GM12891 (cell line): ENCODE data around the gene STK32A.

Experiments used
- DNase-seq: peaks from one replicate; pipeline ENCODE4 v3.0.0; 2011; ENCODE audit warnings: low spot score; ENCODE audit not compliant: insufficient read length
- FAIRE-seq: peaks from 2 replicates; lab custom pipeline; 2011; peaks lifted over from hg19 to GRCh38; lab: Jason Lieb, UNC
- PAX5 ChIP-seq: IDR thresholded peaks from 2 replicates; pipeline ENCODE4 v1.6.1; 2011; ENCODE audit warnings: low read length, moderate library complexity, mild to moderate bottlenecking; ENCODE audit not compliant: insufficient read depth, severe bottlenecking
- POLR2A ChIP-seq: IDR thresholded peaks from 2 replicates; pipeline ENCODE4 v1.6.1; 2011; ENCODE audit warnings: low read depth, low read length, control low read depth
- POLR2AphosphoS5 ChIP-seq: IDR thresholded peaks from 2 replicates; pipeline ENCODE4 v1.6.1; 2011; ENCODE audit warnings: low read depth, low read length, control low read depth
- POU2F2 ChIP-seq: IDR thresholded peaks from 2 replicates; pipeline ENCODE4 v1.6.1; 2011; ENCODE audit warnings: low read depth, mild to moderate bottlenecking, control low read depth, low read length, moderate library complexity
- SPI1 ChIP-seq: IDR thresholded peaks from 2 replicates; pipeline ENCODE4 v1.6.1; 2011; ENCODE audit warnings: low read depth, low read length, control low read depth
- TAF1 ChIP-seq: IDR thresholded peaks from 2 replicates; pipeline ENCODE4 v1.6.1; 2011; ENCODE audit warnings: low read depth, low read length, control low read depth

Gene STK32A

DNA sequence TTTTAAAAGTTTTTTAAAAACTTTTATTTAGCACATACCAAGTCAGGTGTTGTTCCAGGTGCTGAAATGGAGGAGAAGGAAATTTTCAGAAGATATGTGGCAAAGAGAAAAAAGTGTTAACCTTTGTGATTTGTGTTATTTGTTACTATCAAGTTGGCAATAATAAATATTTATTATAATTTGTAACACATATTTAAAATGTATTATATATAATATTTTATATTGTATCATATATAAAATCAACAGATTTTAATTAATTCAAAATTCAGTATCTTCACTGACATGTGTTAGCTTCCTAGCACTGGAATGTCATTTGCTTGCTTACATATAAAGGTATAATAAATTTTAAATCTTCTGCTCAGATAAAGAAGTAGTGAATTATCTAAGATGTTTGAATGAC lies 71.5 kb downstream of the STK32A start:
- no peak for FAIRE-seq
- no peak for DNase-seq
- TF ChIP-seq POLR2A (no peak), TAF1 (no peak), POLR2AphosphoS5 (no peak), SPI1 (no peak), PAX5 (no peak), POU2F2 (no peak)

DNA sequence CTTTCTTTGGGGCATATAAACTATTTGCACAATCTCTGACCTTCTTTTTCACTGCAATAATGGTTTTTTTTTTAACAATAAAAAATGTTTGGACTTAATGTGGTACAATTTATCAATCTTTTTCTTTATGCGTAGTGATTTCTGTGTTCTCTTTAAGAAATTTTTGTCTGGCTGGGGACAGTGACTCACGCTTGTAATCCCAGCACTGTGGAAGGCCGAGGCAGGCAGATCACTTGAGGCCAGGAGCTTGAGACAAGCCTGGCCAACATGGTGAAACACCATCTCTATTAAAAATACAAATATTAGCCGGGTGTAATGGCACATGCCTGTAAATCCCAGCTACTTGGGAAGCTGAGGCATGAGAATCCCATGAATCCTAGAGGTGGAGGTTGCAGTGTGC lies 72.3 kb downstream of the STK32A start:
- DNase-seq (no peak), FAIRE-seq (no peak)
- TF ChIP-seq POLR2AphosphoS5, result no peak
- no peak for TF ChIP-seq POU2F2
- TF ChIP-seq POLR2A, result no peak
- no peak for TF ChIP-seq SPI1
- TF ChIP-seq PAX5, result no peak
- TF ChIP-seq TAF1, result no peak

DNA sequence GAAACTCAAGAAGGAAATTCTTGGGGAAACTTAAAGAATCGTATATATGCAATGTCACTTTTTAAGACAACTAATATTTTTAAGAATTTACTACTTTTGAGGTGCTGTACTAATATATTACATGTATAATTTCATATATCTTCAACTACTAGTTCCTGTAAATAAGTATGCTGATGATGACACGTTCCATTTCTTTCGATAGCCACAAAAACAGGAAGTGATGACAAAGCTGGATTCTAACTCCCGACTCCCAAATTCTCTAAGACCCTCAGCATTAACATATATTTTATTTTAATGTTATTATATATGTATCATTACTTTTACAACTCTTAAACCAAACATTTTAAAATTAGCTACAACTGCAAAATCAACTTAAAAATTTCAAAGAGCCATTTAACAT lies 74.8 kb downstream of the STK32A start:
- FAIRE-seq (no peak), DNase-seq (no peak)
- no peak for TF ChIP-seq TAF1
- TF ChIP-seq PAX5, result no peak
- TF ChIP-seq POLR2AphosphoS5, result no peak
- TF ChIP-seq SPI1, result no peak; the same call in 1 of the 2 replicates
- no peak for TF ChIP-seq POLR2A
- TF ChIP-seq POU2F2, result no peak

DNA sequence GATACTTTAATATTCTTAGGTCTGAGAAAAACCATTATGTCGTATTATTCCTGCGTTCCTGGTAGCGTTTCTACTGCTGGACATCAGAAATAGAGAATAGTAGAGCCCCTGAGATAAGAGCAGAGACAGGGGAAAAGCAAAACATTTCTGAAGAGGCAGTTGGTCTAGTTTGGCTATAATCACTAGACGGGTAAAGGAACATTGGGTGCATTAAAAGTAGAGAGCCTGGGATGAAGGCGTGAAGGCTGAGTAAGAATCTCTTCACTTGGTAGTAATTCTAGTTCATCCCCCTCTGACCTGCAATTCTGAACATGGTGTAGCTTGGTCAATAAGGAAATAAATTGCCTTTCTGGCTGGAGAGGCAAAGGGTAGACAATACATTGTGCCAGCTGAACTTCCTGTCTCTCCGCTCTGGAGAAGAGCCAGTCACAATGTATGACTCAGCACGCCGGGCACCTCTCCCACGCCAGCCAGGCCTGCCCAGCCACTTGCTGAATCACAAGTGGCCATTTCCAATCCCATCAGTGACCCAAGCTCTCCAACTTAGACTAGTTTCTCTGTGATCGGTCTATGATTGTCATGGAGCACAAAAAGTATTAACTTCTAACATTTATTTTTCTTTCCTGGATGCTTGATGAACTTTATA lies 75.4 kb downstream of the STK32A start:
- DNase-seq, result no peak
- no peak for FAIRE-seq

DNA sequence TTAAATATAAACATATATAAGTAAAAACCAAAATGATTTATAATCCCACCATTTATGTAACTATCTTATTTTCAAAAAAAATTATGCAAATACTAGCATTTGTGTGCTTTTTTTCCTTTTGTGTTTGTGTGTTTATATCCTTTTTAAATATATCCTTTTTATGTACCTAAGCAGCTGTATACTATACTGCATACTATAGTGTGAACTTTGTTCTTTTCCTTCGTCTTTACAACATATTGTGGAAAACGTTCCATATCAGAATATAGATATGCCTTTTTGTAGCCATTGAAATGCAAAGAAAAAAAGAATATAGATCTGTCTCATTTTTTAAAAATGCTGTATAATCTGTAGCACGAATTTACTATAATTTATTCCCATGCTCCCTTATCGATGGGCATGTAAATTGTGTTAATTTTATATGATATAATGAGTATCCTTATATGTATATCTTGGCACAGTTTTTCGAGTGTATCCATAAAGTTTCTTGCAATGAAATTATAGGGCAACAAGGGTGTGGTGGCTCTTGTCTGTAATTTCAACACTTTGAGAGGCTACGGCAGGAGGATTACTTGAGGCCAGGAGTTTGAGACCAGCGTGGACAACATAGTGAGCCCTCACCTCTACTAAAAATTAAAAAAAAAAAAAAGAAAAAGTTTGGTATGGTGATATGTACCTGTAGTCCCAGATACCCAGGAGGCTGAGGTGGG lies 83.3 kb downstream of the STK32A start:
- DNase-seq (no peak), FAIRE-seq (no peak)
- no peak for TF ChIP-seq POU2F2
- no peak for TF ChIP-seq PAX5
- TF ChIP-seq POLR2AphosphoS5, result no peak
- no peak for TF ChIP-seq TAF1
- no peak for TF ChIP-seq POLR2A
- no peak for TF ChIP-seq SPI1

More for the DNA sequence above, 75.4 kb downstream of the STK32A start:
- no peak for TF ChIP-seq POLR2AphosphoS5
- TF ChIP-seq SPI1, result no peak
- TF ChIP-seq PAX5, result no peak
- TF ChIP-seq POLR2A, result no peak

DNA sequence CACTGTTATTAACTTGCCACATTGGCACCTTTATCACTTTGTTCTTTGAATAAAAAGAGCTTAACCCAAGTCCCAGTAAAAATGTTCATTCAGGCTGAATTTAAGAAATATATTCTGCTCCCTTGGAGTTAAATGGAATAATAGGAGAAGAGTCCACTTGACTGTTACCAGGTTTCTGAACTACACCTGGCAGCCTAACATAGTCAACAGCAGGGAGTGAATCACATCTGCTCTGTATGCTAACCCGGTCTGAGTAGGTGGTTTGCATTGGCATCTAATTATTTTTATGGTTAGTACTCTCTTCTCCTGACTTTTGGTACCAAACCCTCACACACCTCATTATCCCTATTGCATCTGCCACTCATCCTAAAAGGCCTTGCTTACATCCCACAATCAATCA lies 86.7 kb downstream of the STK32A start:
- TF ChIP-seq POLR2A (no peak), SPI1 (no peak), TAF1 (no peak), POLR2AphosphoS5 (no peak), POU2F2 (no peak), PAX5 (no peak)
- FAIRE-seq (no peak), DNase-seq (no peak)

DNA sequence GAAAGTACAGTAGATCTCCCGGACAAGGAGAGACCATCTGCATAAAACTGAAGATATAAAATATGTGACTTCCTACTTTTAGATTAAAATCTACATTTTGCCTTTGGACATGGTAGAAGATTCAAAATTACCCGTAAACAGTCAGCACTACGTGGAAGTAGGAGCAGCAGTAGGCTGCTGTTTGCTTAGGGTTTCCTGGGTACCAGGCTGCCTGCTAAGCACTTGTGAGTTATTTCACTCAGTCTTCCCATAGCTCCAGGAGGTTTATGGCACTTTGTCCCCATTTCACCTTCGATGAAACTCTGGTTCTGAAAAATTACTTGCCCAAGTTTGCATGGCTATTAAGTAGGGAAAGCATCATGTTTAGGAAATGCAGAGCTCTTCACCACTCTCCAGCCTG lies 92.6 kb downstream of the STK32A start:
- FAIRE-seq, result no peak
- DNase-seq, result no peak
- TF ChIP-seq POU2F2, result no peak
- TF ChIP-seq SPI1, result no peak
- no peak for TF ChIP-seq TAF1
- TF ChIP-seq PAX5, result no peak
- no peak for TF ChIP-seq POLR2AphosphoS5
- TF ChIP-seq POLR2A, result no peak

DNA sequence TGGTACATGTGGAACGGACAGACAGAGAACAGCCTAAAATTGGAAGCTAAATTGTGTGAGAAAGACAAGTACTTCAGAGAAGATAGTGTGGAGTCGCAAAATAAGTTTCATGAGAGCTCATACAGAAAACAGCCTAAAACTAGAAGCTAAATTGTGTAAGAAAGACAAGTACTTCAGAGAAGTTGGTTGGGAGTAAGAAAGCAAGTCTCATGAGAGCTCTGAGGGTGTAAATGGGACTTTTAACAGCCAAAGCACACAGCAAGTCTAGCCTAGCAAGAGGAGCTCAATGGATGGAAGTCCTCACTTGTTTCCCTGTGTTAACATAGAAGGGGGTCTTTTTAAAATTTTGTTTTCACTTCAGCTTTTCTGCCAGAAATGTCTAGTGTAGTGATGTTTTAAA lies 93.1 kb downstream of the STK32A start:
- FAIRE-seq (no peak), DNase-seq (no peak)
- no peak for TF ChIP-seq POU2F2
- no peak for TF ChIP-seq POLR2A
- TF ChIP-seq TAF1, result no peak
- TF ChIP-seq POLR2AphosphoS5, result no peak

DNA sequence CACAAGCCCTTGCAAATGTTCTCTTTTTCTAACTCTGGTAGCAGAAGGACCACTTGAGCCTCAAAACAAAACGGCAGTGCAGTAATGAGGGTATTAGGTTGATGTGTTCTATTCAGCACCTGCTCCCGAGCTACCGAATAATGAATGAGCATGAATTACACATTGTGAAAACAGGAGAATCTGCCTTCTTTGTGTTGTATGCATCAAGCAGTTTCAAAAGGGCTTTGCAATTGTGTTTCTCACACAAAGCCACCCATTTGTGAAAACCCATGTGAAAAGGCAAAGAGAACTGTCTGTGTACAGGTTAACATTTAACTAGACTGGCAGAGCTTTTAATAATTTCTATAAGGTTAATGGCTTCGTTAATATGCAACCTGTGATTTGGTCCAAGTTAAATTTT lies 97.8 kb downstream of the STK32A start:
- no peak for FAIRE-seq
- DNase-seq, result no peak
- TF ChIP-seq POLR2A (no peak), POLR2AphosphoS5 (no peak), PAX5 (no peak), SPI1 (no peak), TAF1 (no peak), POU2F2 (no peak)
